Measurements from ENCODE around the gene AKR1C8.

- TF ChIP-seq, protein P1, sequence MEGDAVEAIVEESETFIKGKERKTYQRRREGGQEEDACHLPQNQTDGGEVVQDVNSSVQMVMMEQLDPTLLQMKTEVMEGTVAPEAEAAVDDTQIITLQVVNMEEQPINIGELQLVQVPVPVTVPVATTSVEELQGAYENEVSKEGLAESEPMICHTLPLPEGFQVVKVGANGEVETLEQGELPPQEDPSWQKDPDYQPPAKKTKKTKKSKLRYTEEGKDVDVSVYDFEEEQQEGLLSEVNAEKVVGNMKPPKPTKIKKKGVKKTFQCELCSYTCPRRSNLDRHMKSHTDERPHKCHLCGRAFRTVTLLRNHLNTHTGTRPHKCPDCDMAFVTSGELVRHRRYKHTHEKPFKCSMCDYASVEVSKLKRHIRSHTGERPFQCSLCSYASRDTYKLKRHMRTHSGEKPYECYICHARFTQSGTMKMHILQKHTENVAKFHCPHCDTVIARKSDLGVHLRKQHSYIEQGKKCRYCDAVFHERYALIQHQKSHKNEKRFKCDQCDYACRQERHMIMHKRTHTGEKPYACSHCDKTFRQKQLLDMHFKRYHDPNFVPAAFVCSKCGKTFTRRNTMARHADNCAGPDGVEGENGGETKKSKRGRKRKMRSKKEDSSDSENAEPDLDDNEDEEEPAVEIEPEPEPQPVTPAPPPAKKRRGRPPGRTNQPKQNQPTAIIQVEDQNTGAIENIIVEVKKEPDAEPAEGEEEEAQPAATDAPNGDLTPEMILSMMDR (IDR thresholded peaks at IDR 0.05), result no peak
- no peak for TF ChIP-seq EZH2 (IDR thresholded peaks at IDR 0.05; ENCODE audit: borderline replicate concordance, insufficient read depth, low read depth, low read length, poor library complexity, severe bottlenecking)
These were observed 9.5 kb upstream of the AKR1C8 start for GRCh38 chr10:5194431-5194830.

Data from B cell (primary cell).